ENCODE data around the gene AKR1C1. TPM values are rescaled to one million over a fixed set of nuclear protein-coding genes. Genes with fewer than 3 reads are reported as not detected.
"Not testable (repeated sequence)": the region's sequence is repeated elsewhere in the genome, so short reads cannot be mapped to it uniquely, and the experiment has no call there.

Gene AKR1C1
- total RNA-seq, 1 donor from 2014 or later = 1.3 TPM

- H3K36me3 Mint-ChIP-seq (ENCODE audit: low read depth, unreplicated experiment) = no peaks in the 10 kb centered on the region
- H3K27ac ChIP-seq (ENCODE audit: low read depth, low read length) = no peak overlapping the region
- no peak for FAIRE-seq
- no peak overlapping the region for H3K4me2 ChIP-seq (ENCODE audit: low read length)
- H3K9me3 Mint-ChIP-seq (ENCODE audit: unreplicated experiment) = no peaks in the 10 kb centered on the region
- no peak overlapping the region for H3K9ac ChIP-seq (ENCODE audit: low read length)
- H2AFZ ChIP-seq (ENCODE audit: low read depth, low read length) = no peak overlapping the region
- no peak overlapping the region for H3K4me3 ChIP-seq (ENCODE audit: insufficient read depth, low read depth, low read length)
- no peaks in the 10 kb centered on the region for H3K4me1 Mint-ChIP-seq (ENCODE audit: low read depth, unreplicated experiment)
- DNase-seq (ENCODE audit: low read depth) = no peak
- TF ChIP-seq EZH2 (IDR thresholded peaks at IDR 0.05; ENCODE audit: insufficient read depth, low read length) (no peak), CTCF (IDR thresholded peaks at IDR 0.05; ENCODE audit: insufficient read depth, low read depth, low read length) (no peak)
- H3K36me3 ChIP-seq (ENCODE audit: insufficient read depth, low read length) = no peaks in the 10 kb centered on the region
- H3K27me3 Mint-ChIP-seq (ENCODE audit: low read depth, unreplicated experiment) = no peaks in the 10 kb centered on the region
- no peaks in the 10 kb centered on the region for H3K79me2 ChIP-seq (ENCODE audit: insufficient read depth, low read length)
- no peak overlapping the region for H3K4me3 Mint-ChIP-seq (ENCODE audit: unreplicated experiment)
- no peak overlapping the region for H3K27ac Mint-ChIP-seq (ENCODE audit: unreplicated experiment)
- H4K20me1 ChIP-seq (ENCODE audit: insufficient read depth, low read length) = no peaks in the 10 kb centered on the region
- H3K27me3 ChIP-seq (ENCODE audit: insufficient read depth, low read length) = no peaks in the 10 kb centered on the region
- H3K4me1 ChIP-seq (ENCODE audit: insufficient read depth, low read length) = no peaks in the 10 kb centered on the region
- H3K9me3 ChIP-seq (ENCODE audit: insufficient read depth, low read depth, low read length) = no peaks in the 10 kb centered on the region
Measured at GRCh38 chr10:4918236-4918635, 45.0 kb upstream of the AKR1C1 start.

- H3K4me1 Mint-ChIP-seq (ENCODE audit: low read depth, unreplicated experiment); FAIRE-seq; H3K4me3 Mint-ChIP-seq (ENCODE audit: unreplicated experiment): not testable (repeated sequence)
Measured at GRCh38 chr10:4924482-4924881, 38.7 kb upstream of the AKR1C1 start.

GRCh38 chr10:4926400-4926799 is 36.8 kb upstream of the AKR1C1 start:
- Histone ChIP-seq H2AFZ (ENCODE audit: low read depth, low read length) (no peak overlapping the region), H3K9ac (ENCODE audit: low read length) (no peak overlapping the region), H3K4me1 (ENCODE audit: insufficient read depth, low read length) (no peaks in the 10 kb centered on the region), H3K27ac (ENCODE audit: low read depth, low read length) (no peak overlapping the region), H3K27me3 (ENCODE audit: insufficient read depth, low read length) (peaks cover 2% of the 10 kb centered on the region), H3K4me3 (ENCODE audit: insufficient read depth, low read depth, low read length) (no peak overlapping the region), H3K36me3 (ENCODE audit: insufficient read depth, low read length) (no peaks in the 10 kb centered on the region), H3K79me2 (ENCODE audit: insufficient read depth, low read length) (no peaks in the 10 kb centered on the region), H4K20me1 (ENCODE audit: insufficient read depth, low read length) (no peaks in the 10 kb centered on the region), H3K4me2 (ENCODE audit: low read length) (no peak overlapping the region), H3K9me3 (ENCODE audit: insufficient read depth, low read depth, low read length) (no peaks in the 10 kb centered on the region)
- FAIRE-seq = no peak
- H3K9me3 Mint-ChIP-seq (ENCODE audit: unreplicated experiment) = no peaks in the 10 kb centered on the region
- H3K27ac Mint-ChIP-seq (ENCODE audit: unreplicated experiment) = no peak overlapping the region
- DNase-seq (ENCODE audit: low read depth) = no peak
- no peaks in the 10 kb centered on the region for H3K36me3 Mint-ChIP-seq (ENCODE audit: low read depth, unreplicated experiment)
- H3K4me3 Mint-ChIP-seq (ENCODE audit: unreplicated experiment) = no peak overlapping the region
- no peaks in the 10 kb centered on the region for H3K27me3 Mint-ChIP-seq (ENCODE audit: low read depth, unreplicated experiment)
- TF ChIP-seq EZH2 (IDR thresholded peaks at IDR 0.05; ENCODE audit: insufficient read depth, low read length) (no peak), CTCF (IDR thresholded peaks at IDR 0.05; ENCODE audit: insufficient read depth, low read depth, low read length) (no peak)
- H3K4me1 Mint-ChIP-seq (ENCODE audit: low read depth, unreplicated experiment) = no peaks in the 10 kb centered on the region

More at GRCh38 chr10:4924482-4924881, 38.7 kb upstream of the AKR1C1 start:
- H3K4me2 ChIP-seq (ENCODE audit: low read length); H2AFZ ChIP-seq (ENCODE audit: low read depth, low read length); H3K27me3 ChIP-seq (ENCODE audit: insufficient read depth, low read length); H3K27me3 Mint-ChIP-seq (ENCODE audit: low read depth, unreplicated experiment); H3K36me3 Mint-ChIP-seq (ENCODE audit: low read depth, unreplicated experiment); H3K9ac ChIP-seq (ENCODE audit: low read length); DNase-seq (ENCODE audit: low read depth); H3K27ac ChIP-seq (ENCODE audit: low read depth, low read length); H3K9me3 Mint-ChIP-seq (ENCODE audit: unreplicated experiment); H4K20me1 ChIP-seq (ENCODE audit: insufficient read depth, low read length); H3K9me3 ChIP-seq (ENCODE audit: insufficient read depth, low read depth, low read length); H3K27ac Mint-ChIP-seq (ENCODE audit: unreplicated experiment); H3K36me3 ChIP-seq (ENCODE audit: insufficient read depth, low read length); H3K4me3 ChIP-seq (ENCODE audit: insufficient read depth, low read depth, low read length); H3K79me2 ChIP-seq (ENCODE audit: insufficient read depth, low read length); H3K4me1 ChIP-seq (ENCODE audit: insufficient read depth, low read length): not testable (repeated sequence)

Measured in astrocyte (in vitro differentiated cells and primary cell).